HG03469 (cell line): ENCODE data around the gene FKBP15.
"Not testable (repeated sequence)": the region's sequence is repeated elsewhere in the genome, so short reads cannot be mapped to it uniquely, and the experiment has no call there.

Experiments
- ATAC-seq: cut with Tn5 transposase; IDR thresholded peaks from one replicate; pipeline ENCODE4 v1.9.1; 2021; ENCODE audit warnings: mild to moderate bottlenecking, moderate library complexity, moderate number of reproducible peaks; ENCODE audit not compliant: unreplicated experiment

Gene FKBP15

DNA sequence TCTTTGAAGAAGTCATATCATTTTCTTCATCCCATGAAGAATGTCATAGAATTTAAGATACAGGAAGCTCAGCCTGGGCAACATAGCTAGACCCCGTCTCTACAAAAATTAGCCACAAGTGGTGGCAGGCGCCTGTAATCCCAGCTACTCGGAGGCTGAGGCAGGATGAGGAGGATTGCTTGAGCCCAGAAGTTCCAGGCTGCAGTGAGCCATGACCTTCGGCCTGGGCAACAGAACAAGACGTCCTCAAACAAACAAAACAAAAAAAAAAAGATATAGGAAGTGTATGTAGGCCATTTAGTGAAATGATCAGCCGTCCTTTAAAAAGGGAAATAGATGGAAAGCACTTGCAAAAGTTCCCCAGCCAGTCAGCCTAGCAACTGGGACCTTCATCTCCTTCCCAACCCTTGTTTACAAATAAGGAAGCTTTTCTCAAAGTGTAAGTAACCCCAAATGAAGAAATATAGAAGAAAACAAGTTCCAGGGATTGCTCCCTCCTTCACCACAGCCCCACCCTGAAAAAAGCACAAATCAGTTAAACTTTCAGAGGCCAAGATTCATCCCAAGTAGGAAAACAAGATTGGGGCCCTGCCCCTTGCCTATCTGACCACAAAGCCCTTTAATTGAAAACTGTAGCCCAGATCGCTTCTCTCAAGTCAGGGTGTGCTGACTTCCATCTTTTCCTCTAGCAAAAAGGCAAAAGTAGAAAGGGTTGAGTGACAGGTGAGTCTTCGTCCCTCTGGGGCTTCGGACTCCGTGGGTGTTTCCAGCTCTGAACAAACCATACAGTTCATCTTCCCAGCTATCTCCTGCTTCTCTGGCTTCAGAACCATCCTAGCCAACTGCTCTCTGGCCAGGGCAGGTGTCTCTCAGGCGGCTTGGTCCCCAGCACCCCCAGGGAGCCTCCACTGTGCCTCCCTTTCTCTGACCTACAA is 69.1 kb downstream of the FKBP15 start:
- no peak for ATAC-seq

DNA sequence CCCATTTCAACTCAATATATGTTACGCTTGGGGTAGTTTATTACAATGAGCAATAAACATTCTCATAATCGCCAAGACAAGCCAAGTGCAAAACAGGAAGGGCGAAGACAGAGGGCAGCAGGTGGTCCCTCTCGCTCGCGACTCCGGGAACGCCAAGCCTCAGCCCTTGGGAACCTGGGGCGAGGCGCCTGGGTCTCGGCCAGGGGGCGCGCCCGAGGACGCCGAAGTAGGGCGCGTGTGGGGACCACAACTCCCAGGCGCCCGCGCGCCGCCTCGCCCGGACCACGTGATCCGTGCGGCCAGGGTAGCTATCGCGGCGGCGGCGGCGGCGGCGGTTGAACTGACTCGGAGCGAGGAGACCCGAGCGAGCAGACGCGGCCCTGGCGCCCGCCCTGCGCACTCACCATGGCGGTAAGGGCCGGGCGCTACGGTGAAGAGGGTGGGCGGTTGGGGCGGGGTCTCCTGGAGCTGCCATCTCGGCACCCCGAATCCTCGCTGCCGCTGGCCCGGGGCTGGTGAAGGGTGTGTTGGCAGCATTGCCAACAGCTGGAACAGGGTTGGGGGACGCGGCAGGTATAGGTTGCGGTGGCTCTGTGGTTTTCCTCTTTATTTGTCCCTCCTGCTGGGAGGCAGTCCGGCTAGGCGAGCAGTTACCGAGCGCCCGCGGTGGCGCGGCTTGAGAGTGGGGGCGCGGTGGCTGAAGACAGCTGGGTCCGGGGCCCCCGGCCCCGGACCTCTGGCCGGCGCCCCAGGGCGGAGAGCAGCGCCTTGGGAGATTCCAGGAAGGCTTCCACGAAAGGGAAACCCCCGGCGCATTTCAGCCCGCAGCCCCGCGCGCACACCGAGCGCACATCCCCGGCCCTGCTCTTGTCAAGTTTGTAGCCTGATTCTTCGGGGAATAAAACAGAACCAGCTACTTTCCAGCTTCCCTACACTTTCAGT is 70.1 kb downstream of the FKBP15 start, which contains the start of gene SLC31A2:
Gene SLC31A2 (plus strand): TSS at position 338 of the 942 bp plus-strand sequence. CDS start 68 bp downstream, at position 406.
- peak; percentile 92 for ATAC-seq

DNA sequence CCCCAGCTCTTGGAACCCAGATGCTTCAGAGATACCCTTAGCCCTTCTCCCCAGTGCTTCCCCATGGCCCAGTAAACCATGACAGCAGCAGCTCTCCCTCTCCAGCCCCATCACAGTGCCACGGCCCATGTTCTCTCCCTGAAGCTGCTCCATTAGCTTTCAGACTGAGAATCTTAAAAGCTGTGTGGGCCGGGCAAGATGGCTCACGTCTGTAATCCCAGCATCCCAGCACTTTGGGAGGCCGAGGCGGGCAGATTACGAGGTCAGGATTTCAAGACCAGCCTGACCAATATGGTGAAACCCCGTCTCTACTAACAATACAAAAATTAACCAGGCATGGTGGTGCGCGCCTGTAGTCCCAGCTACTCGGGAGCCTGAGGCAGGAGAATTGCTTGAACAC is 71.5 kb downstream of the FKBP15 start:
- ATAC-seq = not testable (repeated sequence)

DNA sequence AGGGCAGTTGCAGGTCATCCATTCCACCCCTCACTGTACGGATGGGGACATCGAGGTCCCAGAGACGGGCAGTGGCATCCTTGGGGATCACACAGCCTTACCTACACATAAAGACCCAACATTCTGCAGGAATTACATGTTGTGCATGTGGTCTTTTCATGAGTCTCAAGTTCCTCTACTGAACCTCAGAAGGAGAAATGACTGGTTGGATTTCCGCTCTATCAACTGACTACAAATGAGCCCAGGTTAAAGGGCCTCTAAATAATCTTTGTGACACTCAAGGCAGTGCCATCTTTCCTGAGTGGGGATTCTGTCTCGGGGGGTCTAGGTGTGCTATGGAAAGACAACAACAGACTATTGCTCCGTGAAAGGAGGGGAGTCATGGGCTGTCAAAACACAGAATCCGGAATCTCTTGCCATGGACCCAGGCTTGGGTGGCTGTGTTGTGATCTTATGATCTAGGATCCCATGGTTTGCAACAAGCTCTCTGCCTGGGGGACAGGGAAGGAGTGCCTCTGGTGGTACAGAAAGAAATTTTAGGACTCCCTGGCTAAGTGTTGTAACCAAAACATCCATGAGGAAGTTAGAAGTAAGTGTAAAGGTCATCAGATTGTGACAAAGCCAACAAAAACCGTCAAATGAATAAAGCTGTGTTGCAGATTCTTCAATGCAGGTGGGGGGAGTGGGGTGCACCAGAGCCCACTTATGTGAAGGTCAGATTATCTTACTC is 72.1 kb downstream of the FKBP15 start:
- no peak for ATAC-seq

DNA sequence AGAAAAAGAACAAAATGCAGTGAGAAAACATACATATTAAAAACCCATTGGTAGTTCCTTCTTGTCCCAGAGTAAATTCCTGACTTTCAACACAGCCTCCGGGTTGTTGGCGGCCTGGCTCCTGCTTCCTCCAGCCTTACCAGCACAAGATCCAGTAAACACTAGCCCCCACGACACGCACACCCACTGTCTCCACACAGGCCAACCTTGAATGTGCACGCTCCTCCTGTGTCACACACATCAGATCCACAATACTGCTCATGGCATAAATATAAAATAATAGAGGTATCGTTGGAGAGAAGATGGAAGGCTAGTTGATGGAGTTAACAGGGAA is 72.7 kb downstream of the FKBP15 start:
- no peak for ATAC-seq

DNA sequence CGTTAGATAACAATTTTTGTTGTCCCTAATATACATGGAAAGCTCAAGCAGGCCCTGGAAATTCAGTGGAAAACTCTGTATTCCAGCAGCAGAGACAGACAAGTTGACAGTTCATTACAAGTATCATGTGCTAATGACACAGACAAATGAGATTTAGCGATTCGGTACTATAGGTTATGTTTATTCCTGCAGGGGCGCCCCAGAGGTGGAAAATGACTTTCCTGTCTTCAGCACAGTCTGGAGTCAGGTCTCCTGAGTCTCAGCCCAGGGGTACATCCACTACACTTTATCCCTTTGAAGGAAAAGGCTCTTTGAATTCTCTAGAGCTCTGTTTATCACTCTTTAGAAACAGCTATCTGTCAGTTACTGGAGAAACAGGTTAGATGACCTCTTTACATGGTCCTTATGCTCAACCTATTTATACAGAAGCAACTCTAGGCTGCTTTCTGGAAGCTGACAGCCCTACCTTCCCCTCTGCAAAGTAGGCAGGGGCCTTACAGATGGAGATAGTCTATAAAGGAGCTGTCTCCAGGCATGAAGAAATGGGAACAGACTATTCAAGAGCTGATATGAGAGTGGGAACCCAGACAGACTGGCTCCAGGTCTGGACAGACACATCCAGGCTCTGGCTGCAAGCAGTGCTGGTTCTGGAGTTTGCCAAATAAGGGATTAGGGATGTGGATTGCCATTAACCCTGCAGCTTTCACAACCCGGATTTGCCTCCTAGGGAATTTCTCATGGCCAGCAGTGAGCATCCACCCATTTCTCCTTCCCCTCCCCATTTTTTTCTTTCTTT is 77.4 kb downstream of the FKBP15 start:
- no peak for ATAC-seq

DNA sequence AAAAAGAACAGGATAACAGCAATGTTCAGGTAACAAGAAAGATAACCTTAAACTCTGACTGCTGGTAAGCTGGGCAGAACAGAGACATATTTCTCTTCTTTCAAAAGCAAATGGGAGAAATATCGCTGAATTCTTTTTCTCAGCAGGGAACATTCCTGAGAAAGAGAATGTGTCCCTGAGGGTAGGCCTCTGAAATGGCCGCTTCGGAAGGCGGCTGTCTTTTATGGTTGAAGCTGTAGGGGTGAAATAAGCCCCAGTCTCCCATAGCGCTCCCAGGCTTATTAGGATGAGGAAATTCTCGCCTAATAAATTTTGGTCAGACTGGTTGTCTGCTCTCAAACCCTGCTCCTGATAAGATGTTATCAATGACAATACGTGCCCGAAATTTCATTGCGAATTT is 80.2 kb downstream of the FKBP15 start:
- ATAC-seq = not testable (repeated sequence)

DNA sequence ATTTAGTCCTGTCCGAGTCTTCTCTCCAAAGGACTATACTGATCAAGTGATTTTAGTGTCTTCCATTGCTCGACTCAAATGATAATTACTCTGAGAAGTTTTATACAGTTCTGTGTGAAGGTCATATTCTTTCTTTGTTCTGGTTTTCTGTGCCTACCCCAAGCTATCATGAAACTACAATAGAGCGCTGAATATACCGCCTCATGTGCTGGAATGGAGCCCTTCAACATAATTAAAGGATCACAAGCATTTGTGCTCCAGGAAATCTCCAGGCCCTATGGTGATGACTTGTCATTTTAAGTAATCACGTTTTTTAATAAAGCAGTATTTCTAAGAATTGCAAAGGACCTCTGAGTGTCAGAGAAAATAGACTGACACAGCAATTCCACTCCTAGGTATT is 81.1 kb downstream of the FKBP15 start:
- no peak for ATAC-seq

DNA sequence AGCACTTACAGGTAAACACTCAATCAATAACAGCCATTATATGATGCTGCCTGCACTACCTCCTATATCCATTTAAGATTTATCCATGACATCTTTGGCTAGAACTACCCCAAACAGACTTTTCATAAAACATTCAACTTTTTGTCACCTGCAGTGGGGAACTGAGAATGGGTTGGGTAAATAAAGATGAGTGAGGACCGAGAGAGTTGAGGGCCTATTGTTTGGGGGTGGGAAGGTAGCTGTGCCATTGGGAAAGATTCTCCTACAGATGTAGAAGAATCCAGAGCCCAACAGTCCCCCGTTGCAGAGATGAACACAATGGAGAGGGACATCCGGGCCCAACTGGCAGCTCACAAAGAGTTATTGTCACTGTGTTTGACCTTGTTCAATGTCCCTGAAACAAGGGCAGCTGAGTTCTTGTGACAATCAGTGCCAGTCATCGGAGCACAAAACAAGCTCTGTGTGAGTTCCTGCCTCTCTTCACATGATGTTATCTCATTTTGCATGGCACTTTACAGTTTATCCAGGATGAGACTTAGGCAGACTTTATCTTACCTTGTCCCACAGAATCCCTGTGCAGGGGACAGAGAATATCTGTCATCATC is 81.8 kb downstream of the FKBP15 start:
- no peak for ATAC-seq

DNA sequence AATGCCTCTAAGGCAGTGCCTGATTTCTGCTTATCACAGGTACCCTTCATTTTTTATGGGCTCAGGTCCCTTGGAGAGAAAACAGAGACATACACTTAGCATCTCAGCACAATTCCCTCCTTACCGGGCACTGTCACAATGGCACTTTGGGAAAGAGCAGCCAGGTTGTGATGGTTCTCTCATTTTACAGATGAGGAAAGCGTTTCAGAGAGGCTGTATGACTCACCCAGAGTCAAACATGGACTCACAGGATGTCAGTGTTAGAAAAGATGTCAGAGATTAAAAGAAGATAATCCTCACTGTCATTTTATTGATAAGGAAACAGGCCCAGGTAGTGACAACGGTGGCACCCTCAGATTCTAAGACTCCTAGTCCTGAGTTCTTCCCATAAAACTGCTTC is 82.3 kb downstream of the FKBP15 start:
- no peak for ATAC-seq

DNA sequence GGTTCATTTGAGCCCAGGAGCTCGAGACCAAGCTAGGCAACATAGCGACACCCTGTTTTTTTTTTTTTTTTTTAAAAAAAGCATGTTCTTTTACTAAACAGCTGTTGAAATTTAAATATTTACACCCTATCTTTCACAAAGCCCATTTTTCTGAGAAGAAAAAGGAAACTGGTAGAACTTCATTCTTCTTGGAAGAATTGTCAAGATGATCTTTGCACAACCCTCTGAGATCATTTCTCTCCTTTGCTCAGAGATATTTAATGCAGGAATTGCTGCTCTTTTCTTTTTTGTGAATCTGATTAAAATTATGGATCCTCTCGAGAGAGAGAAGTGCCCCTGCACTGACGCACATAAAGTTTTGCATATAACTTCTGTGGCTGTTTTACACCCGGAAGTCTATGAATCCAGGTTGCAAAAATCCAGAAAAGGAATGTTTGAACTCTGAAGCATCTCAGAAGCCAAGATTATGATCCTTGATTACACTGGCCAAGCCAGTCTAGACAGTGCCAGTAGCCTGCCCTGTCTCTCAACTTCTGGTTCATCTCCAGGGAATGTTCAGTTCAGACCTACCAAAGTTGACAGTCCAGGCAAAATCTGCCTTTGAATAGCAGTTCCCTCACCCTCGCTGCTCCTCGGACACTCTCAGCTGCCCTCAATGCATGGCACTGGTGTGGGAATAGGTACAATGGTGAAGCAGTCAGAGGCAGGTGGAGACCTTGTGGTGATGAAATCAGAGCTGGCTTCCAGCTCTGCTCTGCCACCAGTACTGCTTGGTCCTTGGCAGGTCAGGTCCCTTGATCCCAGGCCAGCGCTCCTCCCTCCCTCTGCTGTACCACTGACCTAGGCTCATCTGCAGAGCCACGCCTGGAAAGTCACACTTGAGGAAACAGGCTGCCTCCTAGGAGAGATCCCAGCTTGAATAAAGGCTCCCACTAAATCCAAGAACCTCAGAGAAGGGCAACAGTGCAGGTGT is 83.6 kb downstream of the FKBP15 start:
- no peak for ATAC-seq

DNA sequence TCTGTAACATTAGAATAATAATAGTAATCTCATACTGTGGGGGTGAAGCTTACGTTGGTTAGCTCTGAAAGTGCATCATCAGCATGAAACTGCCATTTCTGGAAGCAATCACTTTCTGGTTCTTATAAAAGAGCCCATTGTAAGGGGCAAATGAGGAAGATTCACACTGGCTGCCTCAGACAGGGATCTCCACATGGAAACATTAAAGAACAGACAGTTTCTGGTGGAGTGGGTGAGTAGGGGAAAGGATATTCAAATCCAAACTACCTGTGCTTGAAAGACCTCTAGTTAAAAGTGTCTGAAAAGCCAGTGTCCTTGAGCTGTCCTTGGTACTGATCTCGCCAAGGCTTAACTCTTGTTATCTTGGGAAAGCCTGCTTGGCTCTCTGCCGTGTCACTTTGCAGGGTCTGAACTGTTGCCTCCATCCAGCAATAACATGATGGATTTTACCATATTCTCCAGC is 89.4 kb downstream of the FKBP15 start:
- ATAC-seq = no peak

DNA sequence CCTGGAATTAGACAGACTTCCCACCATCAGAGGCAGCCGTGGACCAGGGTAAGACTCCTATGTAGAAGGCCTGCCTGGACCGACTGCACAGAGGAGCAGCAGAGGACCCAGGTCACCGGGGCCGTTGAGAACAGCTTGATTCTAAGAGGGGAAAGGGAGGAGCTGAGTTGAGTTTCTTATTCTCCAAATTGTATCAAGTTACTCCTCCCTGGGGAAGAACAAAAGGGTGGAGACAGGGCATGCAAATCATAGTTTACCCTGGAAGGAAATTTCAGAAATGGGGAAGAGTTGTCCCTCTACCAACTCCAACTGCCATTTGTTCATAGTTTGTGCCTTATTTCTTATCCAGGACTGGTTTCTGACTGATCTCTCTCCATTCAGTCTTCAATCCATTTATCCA is 91.2 kb downstream of the FKBP15 start:
- ATAC-seq = no peak

DNA sequence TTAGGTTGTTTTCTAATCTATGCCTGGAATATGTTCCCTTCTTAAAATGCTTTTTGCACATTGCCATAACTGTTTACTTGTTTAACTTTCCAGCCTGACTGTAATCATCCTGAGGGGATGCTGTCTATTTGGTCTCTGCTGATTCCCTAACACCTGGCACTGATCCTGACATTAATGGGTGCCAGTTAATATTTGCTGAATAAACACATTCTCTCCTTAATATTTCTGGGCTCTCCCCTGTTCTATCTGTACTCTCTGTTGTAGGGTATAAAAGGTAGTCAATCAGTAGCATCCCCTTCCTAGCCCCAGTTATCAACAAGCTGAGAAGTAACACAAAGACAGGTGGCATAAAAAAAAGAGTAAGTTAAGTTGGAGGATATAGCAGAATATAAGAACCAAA is 91.6 kb downstream of the FKBP15 start:
- no peak for ATAC-seq

DNA sequence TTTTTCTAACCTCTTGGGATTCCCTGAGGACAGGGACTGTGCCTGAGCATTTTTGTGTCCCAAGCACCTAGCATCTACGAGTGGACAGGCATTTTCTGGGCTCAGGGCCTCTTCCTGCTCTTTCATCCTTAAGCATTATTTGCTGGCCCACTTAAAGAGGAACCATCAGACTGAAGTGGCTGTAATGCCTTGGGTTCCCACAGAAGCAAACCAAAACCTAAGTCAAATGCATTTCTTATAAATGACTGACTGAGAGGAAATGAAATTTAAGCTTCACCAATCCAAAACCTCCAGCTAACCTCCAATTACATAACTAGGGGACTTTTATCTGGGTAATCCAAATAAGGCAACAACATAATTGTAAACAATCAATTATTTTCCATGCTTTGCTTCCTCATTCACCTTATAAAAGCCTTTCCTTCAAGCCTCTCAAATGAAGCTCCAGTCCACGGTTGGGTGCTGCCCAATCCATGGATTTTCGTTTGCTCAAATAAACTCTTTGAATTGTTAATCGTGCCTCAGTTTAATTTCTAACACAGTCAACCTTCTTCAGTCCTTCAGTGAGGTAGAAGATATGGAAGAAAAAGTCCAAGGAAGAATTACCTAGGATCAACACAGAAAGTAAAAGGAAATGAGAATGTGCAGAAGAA is 95.6 kb downstream of the FKBP15 start:
- ATAC-seq = no peak

DNA sequence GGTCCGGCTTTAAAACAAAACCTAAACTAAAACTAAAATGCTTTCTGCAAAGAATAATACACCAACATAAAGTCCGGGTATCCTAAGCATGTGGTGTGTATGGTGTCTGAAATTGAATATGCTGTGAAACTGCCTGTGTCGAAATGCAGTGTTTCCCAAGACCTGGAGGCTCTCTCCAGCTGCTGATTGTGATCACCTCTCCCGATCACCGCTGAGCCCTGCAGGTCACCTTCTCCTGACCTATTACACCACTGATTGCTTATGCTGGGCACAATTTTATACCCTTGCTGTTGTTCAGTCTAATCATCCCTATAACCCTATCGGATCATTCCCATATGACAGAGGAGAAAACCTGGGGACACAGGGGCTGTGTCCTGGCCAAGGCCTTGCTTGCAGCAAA is 102.2 kb downstream of the FKBP15 start:
- ATAC-seq = not testable (repeated sequence)
